Activated naive CD4-positive, alpha-beta T cell treated with anti-CD3 and anti-CD28 coated beads, Interleukin-2, amount 50 U/mL, for 72 hours (primary cell): ENCODE results near the gene USP19. TPM values are rescaled to one million over a fixed set of nuclear protein-coding genes. Genes with fewer than 3 reads are reported as not detected.

ENCODE experiments used
- ATAC-seq, 2 donors: fragments of 150-1000 bp; cut with Tn5 transposase; 2 replicates each; pipeline ENCODE4 v1.10.0; 2021; ENCODE audit warnings: mild to moderate bottlenecking in 2 of 2, moderate library complexity in 2 of 2
- DNase-seq, 2 donors: peaks; one replicate each; pipeline ENCODE4 v3.0.0; 2021 to 2022; ENCODE audit warnings: low spot score in 2 of 2
- H3K27ac Mint-ChIP-seq, 2 donors: one replicate each; pipeline ENCODE4 v1.8.0; 2022; ENCODE audit warnings: mild to moderate bottlenecking in 2 of 2, mixed read lengths in 2 of 2
- H3K36me3 Mint-ChIP-seq, 2 donors: one replicate each; pipeline ENCODE4 v1.8.0; 2022; ENCODE audit warnings: mixed read lengths in 2 of 2
- H3K9me3 Mint-ChIP-seq, 2 donors: one replicate each; pipeline ENCODE4 v1.8.0; 2022; ENCODE audit warnings: mixed read lengths in 2 of 2
- total RNA-seq, 2 donors: library from RNA; stranded (reverse); gene quantifications; one replicate each; pipeline ENCODE4 v1.2.3, GENCODE V29; 2022

The USP19 gene
- total RNA-seq, 2 donors from 2014 or later = 40.8 to 46.7 TPM

DNA sequence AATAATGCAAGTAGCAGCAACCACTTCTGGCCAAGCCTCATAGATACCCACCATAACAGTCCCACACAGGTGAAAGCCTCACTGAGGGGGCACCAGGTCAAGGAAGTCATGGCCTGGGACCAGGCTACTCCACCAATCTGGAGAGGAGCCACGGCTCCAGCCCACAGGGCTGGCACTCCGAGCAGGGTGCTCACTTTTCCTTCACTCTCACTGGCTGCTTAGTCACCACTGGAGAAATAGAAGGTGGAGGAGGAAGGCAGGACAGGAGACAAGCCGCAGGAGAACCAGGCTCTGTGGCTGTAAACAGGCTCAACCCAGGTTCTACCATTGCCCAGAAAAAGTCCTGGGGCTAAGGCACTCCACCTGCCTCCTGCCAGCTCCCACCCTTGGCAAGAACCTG is 1.2 kb downstream of the USP19 start:
- Mint-ChIP-seq H3K9me3 (no peaks in the 10 kb centered on the region), H3K27ac (peak overlapping the region; percentile 88 to 90), H3K36me3 (peaks cover 6% of the 10 kb centered on the region in 2 donors)
- no peak for ATAC-seq
- DNase-seq = no peak

DNA sequence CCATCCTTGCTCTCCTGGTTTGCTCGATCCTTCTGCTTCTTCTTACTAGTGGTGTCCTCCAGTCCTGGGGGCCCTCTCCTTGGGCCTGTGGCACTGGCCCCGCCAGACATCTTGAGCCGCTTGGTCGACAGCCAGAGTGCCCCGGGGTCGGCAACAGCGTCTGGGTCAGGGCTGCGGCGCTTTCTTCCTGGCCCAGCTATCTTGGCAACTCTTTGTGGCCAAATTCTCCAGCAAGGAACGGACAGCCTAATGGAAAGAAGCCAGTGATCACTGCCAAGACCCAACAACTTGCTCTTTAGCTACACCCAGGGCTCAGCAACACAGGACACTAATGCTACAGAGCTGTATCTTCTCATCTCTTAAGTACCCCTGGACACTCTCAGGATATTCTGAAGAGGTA is 1.6 kb downstream of the USP19 start:
- peaks cover 6% of the 10 kb centered on the region in 2 donors for H3K36me3 Mint-ChIP-seq

DNA sequence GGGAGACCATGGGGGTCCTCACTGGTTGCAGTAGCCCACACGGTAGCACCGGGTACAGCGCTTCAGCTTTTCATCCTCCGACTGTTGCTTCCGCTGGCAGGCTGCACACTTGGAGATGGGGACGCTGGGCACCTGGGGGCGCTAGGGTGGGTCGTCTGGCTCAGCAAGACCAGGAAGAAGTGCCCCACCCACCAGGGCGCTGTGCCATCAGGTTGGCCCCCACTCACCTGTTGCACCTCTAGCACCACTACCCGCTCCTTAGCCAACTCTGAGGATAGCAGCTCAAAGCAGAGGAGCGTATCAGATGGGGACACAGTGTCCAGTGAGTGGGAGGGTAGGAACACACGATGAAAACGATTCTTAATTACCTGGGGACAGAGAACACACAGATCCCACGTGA is 8.4 kb downstream of the USP19 start:
- Mint-ChIP-seq H3K36me3 (peaks cover 0 to 10% of the 10 kb centered on the region in 2 donors), H3K9me3 (no peaks in the 10 kb centered on the region)
- no peak for ATAC-seq

More for the DNA sequence above, 1.6 kb downstream of the USP19 start:
- H3K27ac Mint-ChIP-seq = peak overlapping the region; percentile 55 to 90
- no peaks in the 10 kb centered on the region for H3K9me3 Mint-ChIP-seq
- DNase-seq (no peak), ATAC-seq (no peak)

DNA sequence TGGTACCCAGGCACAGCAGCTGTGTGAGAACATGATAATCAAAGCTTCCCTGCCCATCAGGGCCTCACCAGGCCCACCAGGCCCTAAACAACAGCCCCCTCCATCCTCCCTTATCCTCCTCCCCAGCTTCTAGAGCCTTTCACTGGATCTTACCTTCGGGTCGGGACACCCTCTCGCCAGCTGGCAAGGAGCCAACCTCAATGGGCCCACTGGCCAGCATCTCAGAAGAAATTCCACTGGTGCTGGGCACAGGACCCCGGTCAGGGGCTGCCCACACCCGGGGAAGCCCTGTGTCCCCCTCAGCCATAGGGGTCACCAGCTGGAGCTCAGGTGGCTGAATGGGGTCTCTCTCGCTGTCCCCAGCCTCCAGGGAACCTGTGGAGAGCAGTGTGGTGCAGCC is 9.3 kb downstream of the USP19 start:
- H3K36me3 Mint-ChIP-seq = peaks cover 0 to 10% of the 10 kb centered on the region in 2 donors
- no peaks in the 10 kb centered on the region for H3K9me3 Mint-ChIP-seq
- DNase-seq = no peak
- ATAC-seq = no peak
- H3K27ac Mint-ChIP-seq = no peak overlapping the region

More for the DNA sequence above, 8.4 kb downstream of the USP19 start:
- DNase-seq = no peak
- no peak overlapping the region for H3K27ac Mint-ChIP-seq

DNA sequence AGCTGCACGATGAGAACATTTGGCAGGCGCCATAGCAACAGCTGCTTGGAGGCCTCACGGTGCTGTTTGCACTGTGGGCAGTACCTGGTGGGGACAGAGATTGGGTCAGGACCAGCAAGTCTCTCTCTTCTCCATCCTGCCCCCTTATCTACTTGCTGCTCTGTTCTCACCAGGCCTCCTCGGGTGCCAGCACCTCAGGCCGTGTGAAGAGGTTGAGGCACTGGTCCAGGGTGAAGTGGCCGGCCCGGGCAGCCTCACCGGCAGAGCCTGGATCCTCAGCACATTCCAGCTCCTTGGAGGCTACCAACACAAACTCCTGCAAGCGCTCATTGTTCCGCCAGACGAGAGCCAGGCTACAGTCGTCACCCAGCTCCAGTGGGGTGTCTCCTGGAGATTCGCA is 9.8 kb downstream of the USP19 start:
- Mint-ChIP-seq H3K9me3 (no peaks in the 10 kb centered on the region), H3K27ac (no peak overlapping the region), H3K36me3 (peaks cover 0 to 6% of the 10 kb centered on the region in 2 donors)
- DNase-seq (no peak), ATAC-seq (no peak)

DNA sequence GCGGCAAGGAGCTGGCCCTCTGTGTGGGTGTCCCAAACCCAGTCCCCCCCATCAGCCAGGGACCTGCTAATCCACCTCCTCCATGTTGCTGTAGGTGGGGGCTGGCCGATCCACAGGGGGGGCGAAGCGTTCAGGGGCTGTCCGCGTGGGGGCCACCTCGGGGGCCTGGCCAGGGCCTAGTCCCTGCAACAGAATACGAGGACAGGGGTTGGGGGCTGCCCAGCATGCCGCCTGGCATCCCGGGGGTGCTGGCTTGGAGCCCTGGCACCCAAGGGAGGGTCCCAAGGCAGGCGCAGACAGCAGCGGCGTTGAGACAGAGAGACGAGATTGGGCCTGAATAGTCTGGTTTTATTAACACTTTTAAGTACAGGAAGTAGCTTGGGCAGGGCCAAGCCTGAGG is 12.3 kb downstream of the USP19 start:
- H3K27ac Mint-ChIP-seq = no peak overlapping the region
- H3K9me3 Mint-ChIP-seq = no peaks in the 10 kb centered on the region
- ATAC-seq = no peak

DNA sequence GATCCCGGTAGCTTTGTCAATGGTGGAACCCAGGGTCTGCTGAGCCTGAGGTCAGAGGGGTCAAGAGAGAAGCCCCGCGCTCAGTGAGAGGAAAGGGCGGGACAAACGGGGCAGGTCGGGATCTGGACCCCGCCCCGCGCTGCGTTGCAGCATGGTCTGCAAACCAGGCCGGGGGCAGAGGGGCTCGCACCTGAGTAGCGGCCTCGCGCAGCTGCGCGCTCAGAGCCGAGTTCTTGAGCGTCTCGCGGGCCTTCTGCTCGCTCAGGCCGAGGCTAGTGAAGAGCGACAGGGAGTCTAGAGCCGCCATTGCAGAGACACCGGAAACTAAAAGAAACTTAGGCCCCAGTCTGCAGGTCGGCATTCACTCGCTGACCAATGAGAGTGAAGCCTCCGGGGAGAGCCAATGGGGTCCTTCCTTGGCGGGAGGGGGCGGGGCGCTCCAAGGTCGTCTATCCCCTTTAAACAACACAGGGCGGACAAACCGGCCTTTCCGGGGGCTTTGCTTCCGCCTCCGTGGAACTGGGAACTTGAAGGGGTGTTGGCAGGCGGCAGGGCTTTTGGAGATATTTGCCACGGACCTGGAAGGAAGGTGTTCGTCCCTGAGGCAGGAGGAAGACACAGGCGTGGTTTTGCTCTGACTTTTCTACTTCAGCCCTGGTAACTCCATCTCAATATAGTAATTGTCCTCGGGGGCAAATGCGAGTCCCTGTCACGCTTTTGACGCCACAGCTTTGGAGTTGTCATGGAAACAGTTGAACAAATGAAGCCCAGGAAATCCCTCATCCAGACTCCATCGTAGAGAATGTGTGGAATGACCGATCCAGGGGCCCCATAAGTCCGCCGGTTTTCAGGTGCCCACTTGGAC is 16.0 kb downstream of the USP19 start, which contains the start of gene QARS1:
QARS1 (minus strand) TSS at position 331 of the 865 bp plus-strand sequence; CDS start at position 307, 24 bp downstream.
- peak; percentile 87 to 90 for DNase-seq
- H3K36me3 Mint-ChIP-seq = peaks cover 24 to 34% of the 10 kb centered on the region in 2 donors
- H3K27ac Mint-ChIP-seq = peak within 1 kb of the TSS; percentile 96 to 99
- peak; percentile 97 to 99 for ATAC-seq
- H3K9me3 Mint-ChIP-seq = no peaks in the 10 kb centered on the region

More for the DNA sequence above, 12.3 kb downstream of the USP19 start:
- DNase-seq = no peak
- H3K36me3 Mint-ChIP-seq = peaks cover 17 to 19% of the 10 kb centered on the region in 2 donors

DNA sequence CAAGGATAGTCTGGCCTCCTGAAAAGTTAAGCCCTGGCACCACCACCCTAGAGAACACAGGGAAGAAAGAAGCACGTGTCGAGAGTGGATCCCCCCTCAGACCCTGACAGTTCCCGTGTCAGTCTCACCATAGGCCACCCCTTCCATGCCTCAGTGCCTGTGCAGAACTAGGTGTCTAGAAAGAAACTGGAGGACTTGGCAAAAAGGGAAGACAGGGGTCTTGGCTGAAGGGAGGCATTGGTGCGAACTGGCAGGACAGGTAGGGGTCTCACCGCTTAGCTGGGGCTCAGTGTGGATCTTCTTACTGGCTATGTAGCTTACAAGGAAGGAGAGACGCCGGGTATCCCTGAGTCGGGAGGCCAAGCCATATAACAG is 16.6 kb downstream of the USP19 start:
- H3K36me3 Mint-ChIP-seq = peaks cover 28 to 34% of the 10 kb centered on the region in 2 donors
- H3K9me3 Mint-ChIP-seq = no peaks in the 10 kb centered on the region
- H3K27ac Mint-ChIP-seq = peak overlapping the region; percentile 96 to 99
- no peak for DNase-seq
- peak in 1 of 2 donors; percentile 1 for ATAC-seq

DNA sequence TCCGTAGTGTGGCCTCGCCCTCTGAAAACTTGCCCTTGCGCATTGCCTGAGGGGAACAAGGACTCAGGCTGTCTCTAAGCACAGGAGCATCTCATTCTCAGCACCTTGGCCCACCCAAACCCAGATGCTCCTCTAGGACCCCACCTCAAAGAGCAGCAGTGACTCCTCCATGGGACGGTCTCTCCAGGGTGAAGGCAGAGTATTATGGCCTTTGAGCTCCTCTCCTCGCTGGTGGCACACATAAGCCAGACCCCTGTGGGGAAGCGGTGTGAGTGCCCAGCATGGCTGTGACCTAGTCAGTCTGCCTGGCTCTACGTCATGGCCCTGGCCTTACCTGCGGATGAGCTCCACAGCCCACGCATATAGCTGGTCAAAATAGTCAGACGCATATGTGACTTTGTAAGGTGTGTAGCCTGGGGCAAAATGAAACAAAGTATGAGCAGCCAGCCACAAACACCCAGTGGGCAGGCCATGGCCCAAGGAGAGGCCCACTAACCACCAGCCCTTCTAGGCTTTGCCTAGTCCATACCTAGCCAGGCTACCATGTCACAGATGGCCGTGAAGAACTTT is 20.5 kb downstream of the USP19 start:
- Mint-ChIP-seq H3K27ac (peak overlapping the region; percentile 19 to 38), H3K9me3 (no peaks in the 10 kb centered on the region), H3K36me3 (peaks cover 32 to 34% of the 10 kb centered on the region in 2 donors)
- ATAC-seq (no peak), DNase-seq (no peak)

DNA sequence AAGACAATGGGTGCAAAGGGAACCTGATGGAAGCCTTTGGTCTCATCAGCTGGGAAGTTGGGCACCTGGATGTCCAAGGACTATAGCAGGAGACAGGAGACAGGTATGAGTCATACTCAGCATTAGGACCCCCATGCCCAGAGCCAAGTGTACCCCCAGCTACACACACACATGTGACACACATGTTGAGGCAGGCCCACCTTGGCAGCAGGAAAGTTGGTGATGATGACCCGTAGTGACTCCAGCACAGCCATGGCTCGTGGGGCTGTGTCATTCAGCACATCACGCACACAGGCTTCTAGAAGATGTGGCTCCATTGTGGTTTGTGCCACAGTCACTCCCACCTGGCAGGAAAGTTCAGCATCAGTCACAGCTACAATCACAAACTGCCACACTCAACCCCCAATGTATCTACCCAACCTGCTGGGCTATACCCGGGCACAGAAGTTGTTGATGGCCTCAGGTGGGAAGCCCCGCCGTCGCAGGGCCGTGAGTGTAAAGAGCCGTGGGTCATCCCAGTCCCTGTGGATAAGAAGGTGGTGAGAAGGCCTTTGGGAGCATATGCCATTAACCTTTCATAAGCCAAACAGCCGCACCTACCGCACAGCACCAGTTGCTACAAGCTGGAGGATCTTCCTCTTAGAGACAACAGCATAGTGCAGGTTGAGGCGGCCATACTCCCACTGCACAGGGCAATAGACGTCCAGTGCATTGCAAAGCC is 21.6 kb downstream of the USP19 start:
- Mint-ChIP-seq H3K36me3 (peaks cover 24% of the 10 kb centered on the region in 2 donors), H3K27ac (peak overlapping the region in 1 of 2 donors; percentile 15), H3K9me3 (no peaks in the 10 kb centered on the region)
- DNase-seq (no peak), ATAC-seq (no peak)

DNA sequence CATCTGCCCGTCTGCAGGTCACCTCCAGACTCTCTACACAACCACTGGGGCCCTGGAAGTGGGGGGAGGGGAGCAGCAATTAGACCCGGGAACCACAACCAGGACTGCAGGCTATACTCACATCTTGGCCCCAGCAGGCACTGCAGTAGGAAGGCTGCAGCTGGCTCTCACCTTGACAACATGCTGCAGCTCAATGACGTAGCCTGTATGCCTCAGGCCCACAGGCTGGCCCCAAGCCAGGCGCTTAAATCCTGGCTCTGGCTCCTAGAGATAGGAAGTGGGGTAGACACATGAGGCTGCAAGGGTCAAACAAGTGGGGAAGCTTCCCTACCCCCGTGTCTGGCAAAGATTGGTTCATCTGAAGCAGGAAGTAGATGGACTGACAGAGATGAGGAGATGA is 22.2 kb downstream of the USP19 start:
- ATAC-seq (no peak), DNase-seq (no peak)
- peak overlapping the region; percentile 15 to 29 for H3K27ac Mint-ChIP-seq
- peaks cover 18% of the 10 kb centered on the region in 2 donors for H3K36me3 Mint-ChIP-seq
- H3K9me3 Mint-ChIP-seq = no peaks in the 10 kb centered on the region

DNA sequence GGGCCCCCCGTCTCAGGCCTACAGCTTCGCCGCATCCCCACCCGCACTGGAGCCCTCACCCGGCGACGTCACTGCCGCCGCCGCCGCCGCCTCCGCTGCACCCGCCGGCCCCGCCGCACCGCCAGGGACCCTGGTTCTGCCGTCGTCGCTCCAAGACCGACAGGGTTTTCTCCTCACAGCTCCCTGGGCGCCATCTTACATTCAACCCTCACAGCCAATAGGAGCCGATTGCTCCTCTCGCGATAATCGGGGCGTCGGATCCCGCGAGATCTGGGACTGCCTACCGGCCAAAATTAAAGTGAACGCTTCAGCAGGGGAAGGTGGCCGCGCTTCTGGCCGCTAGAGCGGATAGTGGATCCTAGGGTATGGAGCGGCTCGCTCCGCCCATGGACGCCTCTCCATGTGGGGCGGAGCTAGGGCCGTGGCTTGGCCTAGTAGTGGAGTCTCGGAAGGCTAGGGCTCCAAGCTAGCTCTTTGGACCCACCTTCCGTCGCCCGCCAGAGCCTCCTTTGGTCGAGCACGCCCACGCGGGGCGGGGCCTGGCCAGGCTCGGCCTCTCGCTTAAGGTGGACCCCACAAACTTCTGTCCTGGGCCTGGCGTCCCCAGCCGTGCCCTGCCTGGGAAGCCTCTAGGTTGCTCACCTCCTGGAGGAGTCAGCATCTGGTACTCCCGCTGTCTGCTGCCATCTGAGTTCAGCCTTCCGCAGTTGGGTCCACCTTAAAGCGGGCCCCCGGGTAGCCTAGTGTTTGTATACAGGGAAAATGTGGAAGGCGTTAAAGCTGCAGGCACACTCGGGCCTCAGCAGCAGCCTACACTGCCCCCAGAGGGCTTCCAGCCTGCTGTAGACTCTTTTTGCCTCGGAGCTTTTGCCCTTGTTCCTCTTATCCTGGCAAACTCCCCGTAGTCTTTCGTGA is 26.5 kb downstream of the USP19 start, which contains the start of gene QRICH1:
QRICH1 (minus strand) TSS at position 219 of the 915 bp plus-strand sequence. CDS start 17,054 bp downstream, outside the sequence.
- Mint-ChIP-seq H3K9me3 (no peaks in the 10 kb centered on the region), H3K27ac (peak within 1 kb of the TSS; percentile 97), H3K36me3 (peaks cover 5 to 19% of the 10 kb centered on the region in 2 donors)
- ATAC-seq (peak; percentile 85 to 89), DNase-seq (peak; percentile 97)

DNA sequence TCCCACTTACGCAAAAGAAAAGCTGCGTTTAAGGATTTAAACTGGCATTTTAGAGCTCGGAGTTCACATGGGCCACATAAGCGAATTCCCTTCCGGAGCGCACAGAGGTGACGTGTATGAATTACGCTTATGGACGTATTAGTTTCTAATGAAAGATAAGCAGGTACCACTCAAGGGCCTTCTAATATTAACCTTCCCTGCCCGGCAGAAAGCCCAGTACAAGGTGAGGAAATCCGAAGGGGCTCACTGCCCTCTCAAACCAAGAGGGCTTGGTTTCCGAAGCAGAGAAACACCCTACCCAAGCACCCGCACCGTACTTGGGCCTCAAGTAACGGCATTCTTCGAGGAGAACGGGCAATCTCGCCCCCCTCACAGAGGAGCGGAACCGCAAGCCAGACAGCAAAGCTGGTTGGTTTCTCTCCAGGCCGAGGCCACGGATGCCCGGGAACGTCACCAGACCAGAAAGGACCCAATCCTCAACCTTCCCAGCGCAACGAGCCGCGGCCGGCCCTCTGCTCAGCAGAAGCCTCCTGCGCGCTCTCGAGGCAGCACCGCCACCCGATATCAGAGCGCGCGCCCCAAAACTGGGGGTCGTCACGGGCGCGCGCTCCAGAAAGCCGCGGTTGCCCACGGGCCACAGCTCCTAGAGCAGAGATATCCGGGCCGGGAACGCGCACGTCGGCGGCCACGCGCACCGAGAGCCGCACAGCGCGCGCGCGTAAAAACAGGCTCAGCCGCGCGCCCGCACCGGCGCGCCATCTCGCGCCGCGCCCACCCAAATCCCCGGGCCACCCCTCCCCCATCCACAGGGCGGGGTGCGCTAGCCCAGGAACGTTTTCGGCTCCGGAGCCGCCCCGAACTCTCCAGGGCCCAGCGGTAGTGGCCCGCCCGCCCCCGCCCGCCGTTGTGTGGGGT is 27.4 kb downstream of the USP19 start:
- Mint-ChIP-seq H3K27ac (peak overlapping the region; percentile 97), H3K9me3 (no peaks in the 10 kb centered on the region), H3K36me3 (peaks cover 5 to 14% of the 10 kb centered on the region in 2 donors)
- DNase-seq = peak; percentile 83
- peak; percentile 40 to 51 for ATAC-seq

DNA sequence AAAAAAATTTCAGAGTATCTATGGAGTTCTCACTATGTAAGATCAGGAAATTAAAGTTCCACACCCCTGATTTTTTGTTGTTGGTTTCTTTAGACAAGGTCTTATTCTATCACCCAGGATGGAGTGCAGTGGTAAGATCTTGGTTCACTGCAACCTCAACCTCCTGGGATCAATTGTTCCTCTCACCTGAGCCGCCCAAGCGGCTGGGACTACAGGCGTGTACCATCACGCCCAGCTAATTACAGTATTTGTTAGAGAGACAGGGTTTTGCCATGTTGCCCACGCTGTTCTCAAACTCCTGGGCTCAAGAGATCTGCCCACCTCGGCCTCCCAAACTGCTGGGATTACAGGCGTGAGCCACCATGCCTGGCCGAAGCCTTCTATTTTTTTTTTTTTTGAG is 39.2 kb downstream of the USP19 start:
- no peaks in the 10 kb centered on the region for H3K9me3 Mint-ChIP-seq
- no peak for DNase-seq
- ATAC-seq = no peak
- H3K36me3 Mint-ChIP-seq = no peaks in the 10 kb centered on the region
- H3K27ac Mint-ChIP-seq = no peak overlapping the region

DNA sequence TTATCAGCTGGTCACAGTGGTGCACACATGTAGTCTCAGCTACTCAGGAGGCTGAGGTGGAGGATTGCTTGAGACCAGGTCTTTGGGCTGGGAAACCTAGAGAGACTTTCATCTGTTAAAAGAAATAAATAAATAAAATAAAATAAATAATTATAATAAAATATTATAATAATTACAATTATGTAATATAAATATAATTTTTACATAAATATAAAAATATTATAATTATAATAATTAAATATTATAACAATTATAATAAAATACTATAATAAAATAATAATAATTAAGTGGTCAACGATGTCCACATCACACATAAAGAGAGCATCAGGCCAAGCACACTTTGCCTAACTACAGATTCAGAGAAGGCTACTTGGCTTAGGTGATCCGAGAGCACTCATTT is 41.4 kb downstream of the USP19 start:
- no peak for ATAC-seq
- Mint-ChIP-seq H3K9me3 (no peaks in the 10 kb centered on the region), H3K27ac (no peak overlapping the region), H3K36me3 (peaks cover 0 to 1% of the 10 kb centered on the region in 2 donors)
- DNase-seq = no peak
